ENCODE results near the gene MIEN1. TPM values are rescaled to one million over a fixed set of nuclear protein-coding genes. Genes with fewer than 3 reads are reported as not detected.
A peak's percentile ranks its signal among the peaks of the same experiment; 100 is the strongest.

MIEN1 gene
- total and polyA plus RNA-seq, 12 donors, result 27.7 to 190 (median 41.1) TPM

DNA sequence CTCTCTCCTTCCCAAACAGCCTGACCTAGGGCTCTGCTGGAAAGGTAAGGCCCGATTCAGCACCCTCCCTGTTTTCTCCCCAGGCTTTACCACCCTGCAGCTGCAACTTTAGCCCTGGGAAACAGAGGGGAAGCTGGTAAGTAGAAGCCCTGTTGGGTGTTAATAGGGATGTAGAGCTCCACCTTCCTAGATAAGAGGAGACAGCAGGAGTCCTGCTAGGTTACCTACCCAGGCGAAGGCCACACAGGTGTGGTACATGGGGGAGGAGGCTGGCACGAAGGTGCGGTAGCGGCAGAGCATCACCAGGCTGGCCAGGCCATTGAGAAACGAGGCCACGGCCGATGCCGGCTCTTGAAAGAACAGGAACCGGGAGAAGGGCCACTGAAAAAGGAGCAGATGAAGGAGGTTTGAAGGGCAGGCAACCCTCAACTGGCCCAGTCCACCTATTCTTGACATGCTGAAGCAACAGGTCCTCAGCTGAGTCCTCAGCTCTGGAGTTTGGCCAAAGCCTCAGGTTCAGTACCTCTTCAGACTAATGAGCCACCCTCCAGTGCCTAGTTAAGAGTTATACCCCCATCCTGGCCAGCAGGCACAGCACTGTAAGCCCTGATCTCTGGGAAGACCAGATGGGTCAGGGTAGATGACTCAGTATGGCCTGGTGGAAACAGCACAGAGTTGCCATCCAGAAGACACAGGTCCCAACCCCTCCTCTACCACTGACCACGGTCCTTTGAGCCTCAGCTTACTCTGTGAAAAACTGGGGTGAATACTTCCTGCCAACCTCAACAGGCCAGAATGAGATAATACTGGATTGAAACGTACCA is 45.8 kb downstream of the MIEN1 start:
- WGBS, 2 donors, result 92 to 93% methylated on average over 12 of the region's 12 CpGs
- peaks cover 0 to 49% (median 0%) of the 10 kb centered on the region in 9 donors for H3K36me3 ChIP-seq
- intact Hi-C loops (cut with DNase I), result loop anchor here in 3 of 10 donors (5.0 kb wide), 1 partner anchor 48 kb away; the partner anchor contains the start of gene MIEN1 (in 3 of the 3)
- H3K9me3 ChIP-seq, result no peaks in the 10 kb centered on the region
- H3K27me3 ChIP-seq, result no peaks in the 10 kb centered on the region
- no peak for DNase-seq
- peaks cover 2 to 33% (median 23%) of the 10 kb centered on the region in 9 donors for H3K4me1 ChIP-seq
- H3K4me3 ChIP-seq, result no peak overlapping the region
- TF ChIP-seq, protein P1, sequence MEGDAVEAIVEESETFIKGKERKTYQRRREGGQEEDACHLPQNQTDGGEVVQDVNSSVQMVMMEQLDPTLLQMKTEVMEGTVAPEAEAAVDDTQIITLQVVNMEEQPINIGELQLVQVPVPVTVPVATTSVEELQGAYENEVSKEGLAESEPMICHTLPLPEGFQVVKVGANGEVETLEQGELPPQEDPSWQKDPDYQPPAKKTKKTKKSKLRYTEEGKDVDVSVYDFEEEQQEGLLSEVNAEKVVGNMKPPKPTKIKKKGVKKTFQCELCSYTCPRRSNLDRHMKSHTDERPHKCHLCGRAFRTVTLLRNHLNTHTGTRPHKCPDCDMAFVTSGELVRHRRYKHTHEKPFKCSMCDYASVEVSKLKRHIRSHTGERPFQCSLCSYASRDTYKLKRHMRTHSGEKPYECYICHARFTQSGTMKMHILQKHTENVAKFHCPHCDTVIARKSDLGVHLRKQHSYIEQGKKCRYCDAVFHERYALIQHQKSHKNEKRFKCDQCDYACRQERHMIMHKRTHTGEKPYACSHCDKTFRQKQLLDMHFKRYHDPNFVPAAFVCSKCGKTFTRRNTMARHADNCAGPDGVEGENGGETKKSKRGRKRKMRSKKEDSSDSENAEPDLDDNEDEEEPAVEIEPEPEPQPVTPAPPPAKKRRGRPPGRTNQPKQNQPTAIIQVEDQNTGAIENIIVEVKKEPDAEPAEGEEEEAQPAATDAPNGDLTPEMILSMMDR (IDR thresholded peaks at IDR 0.05), result no peak
- H3K27ac ChIP-seq, result no peak overlapping the region
- no peak for ATAC-seq

DNA sequence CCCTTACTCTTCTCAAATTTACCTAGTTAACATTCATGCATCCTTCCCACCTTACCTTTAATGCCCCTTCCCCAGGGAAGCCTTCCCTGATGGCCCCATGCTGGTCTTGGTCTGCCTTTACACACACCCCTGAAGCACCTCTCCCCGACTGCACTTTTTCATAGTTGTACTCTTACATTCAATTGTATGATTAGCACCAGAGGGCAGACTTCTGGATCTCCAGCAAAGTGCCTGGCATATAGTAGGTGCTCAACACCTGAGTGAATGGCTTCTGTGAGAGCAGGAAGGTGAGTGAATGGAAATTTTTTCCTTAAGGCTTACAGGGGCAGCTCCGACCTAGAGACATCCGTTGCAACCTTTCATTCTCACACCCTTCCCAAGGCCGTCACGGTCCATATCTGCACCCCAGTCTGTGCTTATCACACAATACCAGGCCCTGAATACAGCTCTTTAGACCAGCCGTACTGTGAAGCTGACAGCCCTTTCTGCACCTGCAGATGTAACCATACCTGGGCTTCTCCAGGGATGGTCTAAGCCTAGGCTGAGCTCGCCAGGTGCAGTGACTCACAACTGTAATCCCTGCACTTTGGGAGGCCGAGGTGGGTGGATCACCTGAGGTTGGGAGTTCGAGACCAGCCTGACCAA is 46.9 kb downstream of the MIEN1 start:
- no peak for ATAC-seq
- WGBS, 2 donors, result 87 to 91% methylated on average over 9 of the region's 9 CpGs
- Histone ChIP-seq H3K4me1 (peaks cover 9 to 37% (median 27%) of the 10 kb centered on the region in 9 donors), H3K9me3 (no peaks in the 10 kb centered on the region), H3K36me3 (peaks cover 0 to 49% (median 0%) of the 10 kb centered on the region in 9 donors), H3K4me3 (no peak overlapping the region), H3K27ac (no peak overlapping the region), H3K27me3 (no peaks in the 10 kb centered on the region)
- TF ChIP-seq, protein P1 (IDR thresholded peaks at IDR 0.05), result no peak
- DNase-seq, result no peak
- intact Hi-C loops (cut with DNase I), result no loop called here

DNA sequence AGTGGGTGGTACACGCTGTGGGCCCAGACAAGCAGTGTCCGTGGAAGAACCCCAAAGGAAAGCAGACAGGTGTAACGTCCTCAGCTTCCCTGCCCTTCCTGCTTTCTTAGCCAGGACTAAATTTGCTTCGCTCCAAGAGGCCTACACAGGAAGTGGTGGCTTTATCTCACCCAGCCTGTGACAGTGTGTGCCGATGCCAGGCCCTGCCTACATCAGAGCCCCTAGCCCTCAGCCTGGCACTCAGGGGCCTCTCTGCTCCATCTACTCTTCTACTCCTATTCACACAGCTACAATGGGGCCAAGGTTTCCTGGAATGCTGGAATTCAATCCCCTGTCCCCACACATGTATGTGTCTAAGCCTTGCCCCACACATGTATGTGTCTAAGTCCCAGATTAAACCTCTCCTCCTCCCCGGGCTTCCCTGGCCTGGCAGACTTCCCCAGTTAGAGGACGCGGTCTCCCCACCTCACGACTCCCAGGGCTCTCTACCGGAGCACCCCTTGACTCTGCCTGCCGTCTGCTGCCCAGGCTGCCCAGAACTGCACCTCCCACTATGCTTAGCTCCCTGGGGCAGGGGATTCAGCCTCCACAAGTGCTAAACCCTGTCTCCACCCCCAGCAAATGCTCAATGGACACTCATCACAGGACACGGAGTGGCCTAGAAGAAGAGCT is 50.7 kb downstream of the MIEN1 start:
- DNase-seq, result no peak

More for the DNA sequence above, 50.7 kb downstream of the MIEN1 start:
- peak; percentile 40 to 65 (median 48) for ATAC-seq
- WGBS, 2 donors, result 49 to 54% methylated on average over 12 of the region's 12 CpGs
- TF ChIP-seq, protein P1 (IDR thresholded peaks at IDR 0.05), result no peak
- peak overlapping the region; percentile 61 to 95 (median 89) for H3K27ac ChIP-seq
- H3K27me3 ChIP-seq, result no peaks in the 10 kb centered on the region
- intact Hi-C loops (cut with DNase I), result loop anchor here in 1 of 10 donors (10.0 kb wide), 1 partner anchor 55 kb away; the partner anchor contains the start of gene PPP1R1B
- H3K36me3 ChIP-seq, result peaks cover 0 to 41% (median 0%) of the 10 kb centered on the region in 9 donors
- peaks cover 33 to 62% (median 53%) of the 10 kb centered on the region in 9 donors for H3K4me1 ChIP-seq
- no peak overlapping the region for H3K4me3 ChIP-seq
- no peaks in the 10 kb centered on the region for H3K9me3 ChIP-seq

Small RNAs within 50 kb of the gene (microRNA-seq; reads per million reads assigned to microRNA genes)
- gene MIR4728, result 0 to 1.5 reads per million in 2 donors

Other genes with a start within 250 kb of the MIEN1 start
- gene NEUROD2, start 122.6 kb downstream of the MIEN1 start, total RNA-seq, result not detected
- not detected for gene NEUROD2, start 122.6 kb downstream of the MIEN1 start, polyA plus RNA-seq
- gene PPP1R1B, start 103.6 kb downstream of the MIEN1 start, total RNA-seq, result 1 to 10 TPM in 2 of 10 donors, under 1 TPM in 7, not detected in 1; 0.28 to 1.1 (median 0.63) TPM
- 1 to 10 TPM in 1 of 2 donors, under 1 TPM in 1; 0.80 to 2.1 TPM for gene PPP1R1B, start 103.6 kb downstream of the MIEN1 start, polyA plus RNA-seq
- gene STARD3, start 93.4 kb downstream of the MIEN1 start, total RNA-seq, result 10 to 100 TPM; 14.2 to 25.3 (median 19.6) TPM
- gene STARD3, start 93.4 kb downstream of the MIEN1 start, polyA plus RNA-seq, result 10 to 100 TPM; 39.2 to 46.1 TPM
- gene TCAP, start 65.2 kb downstream of the MIEN1 start, total RNA-seq, result 1,000 to 10,000 TPM; 3,683 to 6,290 (median 4,342) TPM
- 1,000 to 10,000 TPM; 2,452 to 2,624 TPM for gene TCAP, start 65.2 kb downstream of the MIEN1 start, polyA plus RNA-seq
- 10 to 100 TPM in 1 of 10 donors, 1 to 10 TPM in 9; 2.7 to 12.8 (median 3.9) TPM for gene PNMT, start 62.1 kb downstream of the MIEN1 start, total RNA-seq
- gene PNMT, start 62.1 kb downstream of the MIEN1 start, polyA plus RNA-seq, result 10 to 100 TPM; 16.8 to 30.0 TPM
- 10 to 100 TPM in 9 of 10 donors, 1 to 10 TPM in 1; 9.2 to 18.2 (median 13.8) TPM for gene PGAP3, start 42.5 kb downstream of the MIEN1 start, total RNA-seq
- 10 to 100 TPM; 12.5 to 16.8 TPM for gene PGAP3, start 42.5 kb downstream of the MIEN1 start, polyA plus RNA-seq
- gene ERBB2, start 30.5 kb downstream of the MIEN1 start, total RNA-seq, result 10 to 100 TPM; 53.9 to 89.1 (median 68.1) TPM
- 10 to 100 TPM; 40.3 to 41.2 TPM for gene ERBB2, start 30.5 kb downstream of the MIEN1 start, polyA plus RNA-seq
- gene GRB7, start 7.4 kb upstream of the MIEN1 start, total RNA-seq, result 1 to 10 TPM in 5 of 10 donors, under 1 TPM in 5; 0.44 to 4.7 (median 1.0) TPM
- 1 to 10 TPM; 1.1 to 2.9 TPM for gene GRB7, start 7.4 kb upstream of the MIEN1 start, polyA plus RNA-seq
- 1 to 10 TPM in 1 of 10 donors, under 1 TPM in 9; 0.11 to 5.0 (median 0.31) TPM for gene IKZF3, start 133.8 kb upstream of the MIEN1 start, total RNA-seq
- under 1 TPM; 0.06 to 0.22 TPM for gene IKZF3, start 133.8 kb upstream of the MIEN1 start, polyA plus RNA-seq
- not detected for gene ZPBP2, start 137.7 kb upstream of the MIEN1 start, total RNA-seq
- gene ZPBP2, start 137.7 kb upstream of the MIEN1 start, polyA plus RNA-seq, result not detected
- 1 to 10 TPM in 9 of 10 donors, under 1 TPM in 1; 0.72 to 4.6 (median 2.5) TPM for gene GSDMB, start 188.1 kb upstream of the MIEN1 start, total RNA-seq
- 10 to 100 TPM in 1 of 2 donors, 1 to 10 TPM in 1; 2.1 to 11.9 TPM for gene GSDMB, start 188.1 kb upstream of the MIEN1 start, polyA plus RNA-seq
- 10 to 100 TPM; 33.5 to 94.3 (median 66.8) TPM for gene ORMDL3, start 197.1 kb upstream of the MIEN1 start, total RNA-seq
- 10 to 100 TPM; 51.4 to 56.3 TPM for gene ORMDL3, start 197.1 kb upstream of the MIEN1 start, polyA plus RNA-seq
- gene LRRC3C, start 197.2 kb upstream of the MIEN1 start, total RNA-seq, result not detected
- not detected for gene LRRC3C, start 197.2 kb upstream of the MIEN1 start, polyA plus RNA-seq
- 1 to 10 TPM in 1 of 10 donors, under 1 TPM in 4, not detected in 5; 0.15 to 1.3 (median 0.57) TPM for gene GSDMA, start 232.5 kb upstream of the MIEN1 start, total RNA-seq
- under 1 TPM in 1 of 2 donors, not detected in 1; 0.06 TPM for gene GSDMA, start 232.5 kb upstream of the MIEN1 start, polyA plus RNA-seq

Data from heart right ventricle (tissue), 16 donors.